Liver (tissue), 9 donors: ENCODE data around the gene SATB2. TPM values are rescaled to one million over a fixed set of nuclear protein-coding genes. Genes with fewer than 3 reads are reported as not detected.

ENCODE experiments used
- DNase-seq: peaks from one replicate; pipeline ENCODE4 v3.0.0-alpha.2; 2017; ENCODE audit warnings: low spot score
- H3K27ac ChIP-seq, 2 donors: one replicate each; pipeline ENCODE4 v1.7.0; 2013; ENCODE audit warnings: inconsistent platforms in 2 of 2, low read length in 2 of 2, control low read depth in 1 of 2, low read depth in 1 of 2, mild to moderate bottlenecking in 1 of 2
- H3K27me3 ChIP-seq, 4 donors: one replicate each; pipeline versions ENCODE4 v1.6.1 to v1.7.0; 2013; ENCODE audit warnings: low read length in 3 of 4, inconsistent platforms in 1 of 4, mild to moderate bottlenecking in 1 of 4, moderate library complexity in 1 of 4; ENCODE audit not compliant: control insufficient read depth in 4 of 4, insufficient read depth in 4 of 4
- H3K36me3 ChIP-seq, 4 donors: one replicate each; pipeline versions ENCODE4 v1.6.1 to v1.7.0; 2013; ENCODE audit warnings: low read length in 3 of 4, mild to moderate bottlenecking in 3 of 4, low read depth in 1 of 4, moderate library complexity in 1 of 4; ENCODE audit not compliant: control insufficient read depth in 4 of 4, insufficient read depth in 3 of 4
- H3K4me1 ChIP-seq, 4 donors: one replicate each; pipeline versions ENCODE4 v1.6.1 to v1.7.0; 2013; ENCODE audit warnings: low read length in 3 of 4, mild to moderate bottlenecking in 3 of 4, moderate library complexity in 1 of 4; ENCODE audit not compliant: control insufficient read depth in 4 of 4, insufficient read depth in 4 of 4
- H3K4me3 ChIP-seq, 3 donors: one replicate each; pipeline versions ENCODE4 v1.6.1 to v1.7.0; 2013; ENCODE audit warnings: low read length in 3 of 3, control low read depth in 1 of 3, low read depth in 1 of 3, mild to moderate bottlenecking in 1 of 3
- H3K9ac ChIP-seq, 2 donors: one replicate each; pipeline ENCODE4 v1.7.0; 2013; ENCODE audit warnings: low read length in 2 of 2, mild to moderate bottlenecking in 2 of 2, moderate library complexity in 2 of 2, control low read depth in 1 of 2, low read depth in 1 of 2
- H3K9me3 ChIP-seq, 4 donors: one replicate each; pipeline versions ENCODE4 v1.6.1 to v1.7.0; 2013; ENCODE audit warnings: low read length in 3 of 4; ENCODE audit not compliant: control insufficient read depth in 4 of 4
- ATF3 ChIP-seq: IDR thresholded peaks from 2 replicates; pipeline ENCODE4 v1.6.1; 2016; ENCODE audit warnings: antibody characterized with exemption
- CTCF ChIP-seq: fragments of 150-350 bp; IDR thresholded peaks from 2 replicates; pipeline ENCODE4 v1.5.1; 2017; ENCODE audit warnings: improper control_type of control experiment, low read depth, low read length; ENCODE audit not compliant: missing input control
- EGR1 ChIP-seq, 2 donors: IDR thresholded peaks; 2 replicates each; pipeline ENCODE4 v1.6.1; 2016 to 2018; ENCODE audit warnings: antibody characterized with exemption in 2 of 2, low read depth in 2 of 2
- FOXA1 ChIP-seq: IDR thresholded peaks from 2 replicates; pipeline ENCODE4 v1.6.1; 2016; ENCODE audit warnings: antibody characterized with exemption
- FOXA2 ChIP-seq: IDR thresholded peaks from 2 replicates; pipeline ENCODE4 v1.6.1; 2016; ENCODE audit warnings: antibody characterized with exemption
- GABPA ChIP-seq, 2 donors: IDR thresholded peaks in 1 of 2; conservative IDR thresholded peaks in 1 of 2; 2 replicates each; pipeline ENCODE4 v1.6.1; 2016; ENCODE audit warnings: antibody characterized with exemption in 2 of 2, mild to moderate bottlenecking in 1 of 2, moderate library complexity in 1 of 2
- HNF4A ChIP-seq, 2 donors: conservative IDR thresholded peaks; 2 replicates each; pipeline ENCODE4 v1.6.1; 2016; ENCODE audit warnings: antibody characterized with exemption in 2 of 2, mild to moderate bottlenecking in 2 of 2
- HNF4G ChIP-seq: IDR thresholded peaks from 2 replicates; pipeline ENCODE4 v1.6.1; 2016; ENCODE audit warnings: antibody characterized with exemption
- JUND ChIP-seq, 2 donors: IDR thresholded peaks; 2 replicates each; pipeline ENCODE4 v1.6.1; 2016; ENCODE audit warnings: antibody characterized with exemption in 2 of 2
- MAX ChIP-seq: IDR thresholded peaks from 2 replicates; pipeline ENCODE4 v1.6.1; 2016; ENCODE audit warnings: antibody characterized with exemption
- NR2F2 ChIP-seq: IDR thresholded peaks from 2 replicates; pipeline ENCODE4 v1.6.1; 2016; ENCODE audit warnings: antibody characterized with exemption
- RAD21 ChIP-seq, 2 donors: IDR thresholded peaks; 2 replicates each; pipeline ENCODE4 v1.6.1; 2016; ENCODE audit warnings: antibody characterized with exemption in 2 of 2, mild to moderate bottlenecking in 2 of 2
- REST ChIP-seq: IDR thresholded peaks from 2 replicates; pipeline ENCODE4 v1.6.1; 2016; ENCODE audit warnings: antibody characterized with exemption, mild to moderate bottlenecking
- RXRA ChIP-seq, 2 donors: IDR thresholded peaks; 2 replicates each; pipeline ENCODE4 v1.6.1; 2017 to 2018; ENCODE audit warnings: antibody characterized with exemption in 2 of 2, mild to moderate bottlenecking in 1 of 2
- SP1 ChIP-seq: IDR thresholded peaks from 2 replicates; pipeline ENCODE4 v1.6.1; 2018; ENCODE audit warnings: antibody characterized with exemption, mild to moderate bottlenecking
- TAF1 ChIP-seq: conservative IDR thresholded peaks from 2 replicates; pipeline ENCODE4 v1.6.1; 2016; ENCODE audit warnings: antibody characterized with exemption, mild to moderate bottlenecking
- YY1 ChIP-seq: IDR thresholded peaks from 2 replicates; pipeline ENCODE4 v1.6.1; 2016; ENCODE audit warnings: antibody characterized with exemption, mild to moderate bottlenecking
- ZBTB33 ChIP-seq: IDR thresholded peaks from 2 replicates; pipeline ENCODE4 v1.6.1; 2016; ENCODE audit warnings: antibody characterized with exemption
- WGBS: extraction: QIAGEN DNeasy Blood & Tissue Kit; methylation state at CpG from one replicate; pipeline ENCODE4 v1.1.7; 2013; 5-methylcytosine and 5-hydroxymethylcytosine counted together
- polyA plus RNA-seq, 2 donors: library from polyadenylated mRNA; stranded (reverse) in 1 of 2; unstranded in 1 of 2; fragments of 200-250 nt in 1 of 2; fragments of >200 nt in 1 of 2; fragmentation: Nextera tagmentation in 1 of 2; extraction: Ambion mirVana in 1 of 2; gene quantifications; one replicate each; pipeline versions ENCODE4 v1.2.1 to v1.2.3, GENCODE V29; 2013 to 2015
- total RNA-seq, 2 donors: library from RNA; depleted of rRNA; stranded (reverse); fragments of >200 nt; gene quantifications; one replicate each; pipeline ENCODE4 v1.2.3, GENCODE V29; 2014
- donor health status: healthy.
- donor health status: healthy.
- donor health status: healthy.
- donor health status: healthy.
- donor health status: healthy.

The SATB2 gene
- total and polyA plus RNA-seq, 4 donors = 0.19 to 2.3 (median 0.91) TPM

GRCh38 chr2:199455210-199455544 lies 2.6 kb downstream of the SATB2 start:
- Histone ChIP-seq H3K9ac (no peak overlapping the region), H3K4me1 (peaks cover 13 to 46% (median 24%) of the 10 kb centered on the region in 4 donors), H3K27ac (no peak overlapping the region), H3K36me3 (no peaks in the 10 kb centered on the region), H3K27me3 (peaks cover 0 to 2% (median 0%) of the 10 kb centered on the region in 4 donors), H3K9me3 (no peaks in the 10 kb centered on the region), H3K4me3 (peak overlapping the region; percentile 41 to 82 (median 49))
- TF ChIP-seq ZBTB33 (no peak), FOXA1 (no peak), SP1 (no peak), HNF4A (conservative IDR thresholded peaks at IDR 0.05) (no peak), CTCF (no peak), NR2F2 (no peak), EGR1 (IDR thresholded peaks at IDR 0.05; ENCODE audit: low read depth in 2 of 2) (no peak), ATF3 (no peak), HNF4G (no peak), JUND (IDR thresholded peaks at IDR 0.05) (no peak), TAF1 (no peak), RAD21 (IDR thresholded peaks at IDR 0.05) (no peak), MAX (no peak), FOXA2 (no peak), RXRA (IDR thresholded peaks at IDR 0.05) (no peak), GABPA (IDR thresholded peaks at IDR 0.05 in 1 of 2, conservative IDR thresholded peaks at IDR 0.05 in 1 of 2) (no peak), REST (no peak), YY1 (no peak)
- WGBS = 34% methylated on average over 7 of the region's 7 CpGs
- DNase-seq = no peak

GRCh38 chr2:199452991-199453379 lies 4.8 kb downstream of the SATB2 start:
- no peak for DNase-seq
- no peak overlapping the region for H3K9ac ChIP-seq
- H3K4me3 ChIP-seq = no peak overlapping the region
- H3K36me3 ChIP-seq = no peaks in the 10 kb centered on the region
- H3K27me3 ChIP-seq = no peaks in the 10 kb centered on the region
- peaks cover 9 to 27% (median 16%) of the 10 kb centered on the region in 4 donors for H3K4me1 ChIP-seq
- H3K27ac ChIP-seq = no peak overlapping the region
- H3K9me3 ChIP-seq = no peaks in the 10 kb centered on the region
- no peak for TF ChIP-seq HNF4A (conservative IDR thresholded peaks at IDR 0.05)
- TF ChIP-seq ATF3 = no peak
- TF ChIP-seq TAF1 = no peak
- TF ChIP-seq MAX = no peak
- no peak for TF ChIP-seq REST
- no peak for TF ChIP-seq NR2F2
- no peak for TF ChIP-seq HNF4G
- TF ChIP-seq CTCF = no peak
- TF ChIP-seq RXRA (IDR thresholded peaks at IDR 0.05) = no peak
- no peak for TF ChIP-seq JUND (IDR thresholded peaks at IDR 0.05)
